Retinal pigment epithelial cell (primary cell): Measurements from ENCODE around the gene P3H3.
A peak's percentile ranks its signal among the peaks of the same experiment; 100 is the strongest.
"Not testable (repeated sequence)": the region's sequence is repeated elsewhere in the genome, so short reads cannot be mapped to it uniquely, and the experiment has no call there.

Source experiments
- DNase-seq: peaks from one replicate; pipeline ENCODE4 v3.0.0-alpha.2; 2010; ENCODE audit warnings: low read depth
- H3K4me3 ChIP-seq: 2 replicates; pipeline ENCODE4 v1.5.1; 2011; ENCODE audit warnings: mild to moderate bottlenecking, low read length, control low read depth, moderate library complexity
- CTCF ChIP-seq: conservative IDR thresholded peaks from 2 replicates; pipeline ENCODE4 v1.5.1; 2011; ENCODE audit warnings: low read depth, low read length, control low read depth, inconsistent platforms

The P3H3 gene

GRCh38 chr12:6867413-6868210 lies 39.4 kb downstream of the P3H3 start, which contains the start of gene TPI1:
TSS of gene TPI1 (plus strand) at chr12:6867531. CDS start at chr12:6867567, 36 bp downstream.
- peak within 1 kb of the TSS; percentile 94 for H3K4me3 ChIP-seq
- TF ChIP-seq CTCF: no peak
- no peak for DNase-seq

DNA sequence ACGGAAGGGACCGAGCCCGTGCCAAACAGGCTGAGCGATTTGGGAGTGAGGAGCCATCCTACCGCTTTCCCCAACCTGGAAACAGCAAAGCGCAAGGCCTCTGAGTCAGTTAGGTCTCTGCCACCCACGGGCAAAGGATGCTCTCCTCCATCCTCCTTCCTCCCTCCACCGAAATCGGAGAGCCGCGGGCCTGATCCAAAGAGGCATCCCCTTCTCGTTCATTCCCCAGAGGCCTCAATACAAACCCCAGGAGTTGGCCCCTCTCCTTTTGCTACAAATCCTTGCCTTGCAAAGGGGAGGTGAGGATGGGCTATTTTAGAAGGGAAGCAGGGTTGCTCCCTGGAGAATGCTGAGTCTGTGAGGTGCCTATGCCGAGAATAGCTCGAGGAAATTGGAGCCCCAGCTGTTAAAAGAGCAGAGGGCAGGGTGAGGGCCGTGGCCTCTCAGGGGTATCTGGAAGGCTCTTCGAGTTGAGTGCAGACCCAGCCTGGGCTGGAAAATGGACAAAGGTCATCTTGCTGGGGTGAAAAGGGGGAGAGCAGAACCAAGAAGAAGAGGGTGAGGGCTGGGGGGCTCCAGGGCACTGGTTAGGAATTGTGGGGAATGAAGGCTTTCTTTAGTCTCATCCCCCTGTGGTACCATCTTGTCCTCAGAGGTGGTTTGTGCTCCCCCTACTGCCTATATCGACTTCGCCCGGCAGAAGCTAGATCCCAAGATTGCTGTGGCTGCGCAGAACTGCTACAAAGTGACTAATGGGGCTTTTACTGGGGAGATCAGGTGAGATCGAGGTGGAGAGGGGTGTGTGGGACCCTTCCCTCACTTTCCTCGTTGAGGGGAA lies 40.2 kb downstream of the P3H3 start:
- TF ChIP-seq CTCF: peak; percentile 48
- H3K4me3 ChIP-seq: peak overlapping the region; percentile 94
- no peak for DNase-seq

DNA sequence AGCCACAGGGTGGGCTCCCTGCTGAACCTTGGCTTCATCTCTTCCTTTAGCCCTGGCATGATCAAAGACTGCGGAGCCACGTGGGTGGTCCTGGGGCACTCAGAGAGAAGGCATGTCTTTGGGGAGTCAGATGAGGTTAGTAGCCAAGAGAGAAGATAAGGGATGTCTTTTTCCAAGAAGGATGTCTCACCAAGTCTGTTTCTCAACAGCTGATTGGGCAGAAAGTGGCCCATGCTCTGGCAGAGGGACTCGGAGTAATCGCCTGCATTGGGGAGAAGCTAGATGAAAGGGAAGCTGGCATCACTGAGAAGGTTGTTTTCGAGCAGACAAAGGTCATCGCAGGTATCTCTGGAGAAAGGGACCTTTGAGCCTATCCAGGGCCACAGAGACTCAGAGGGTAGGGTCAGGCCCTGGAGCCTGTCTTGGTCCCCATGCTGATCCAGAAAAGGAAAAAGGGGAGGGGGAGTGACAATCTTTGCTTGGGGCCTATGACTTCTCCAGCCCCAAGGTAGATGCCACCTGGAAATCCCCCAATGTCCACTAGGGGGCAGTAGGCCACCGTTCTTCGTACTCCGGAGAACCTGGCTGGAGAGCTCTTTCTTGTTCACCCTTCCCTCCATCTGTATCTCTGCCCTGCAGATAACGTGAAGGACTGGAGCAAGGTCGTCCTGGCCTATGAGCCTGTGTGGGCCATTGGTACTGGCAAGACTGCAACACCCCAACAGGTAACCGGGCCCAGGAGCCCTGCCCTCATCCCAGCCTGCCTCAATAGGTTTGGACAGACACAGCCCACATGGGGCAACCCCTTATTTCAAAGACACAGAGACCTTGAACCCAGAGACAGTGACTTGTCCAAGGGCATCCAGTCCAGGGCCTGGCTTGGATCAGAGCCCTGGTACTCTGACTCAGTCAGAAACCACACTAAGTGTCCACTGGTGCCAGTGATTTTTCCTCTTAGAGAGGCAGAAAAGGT lies 41.1 kb downstream of the P3H3 start:
- DNase-seq: no peak
- H3K4me3 ChIP-seq: peak overlapping the region; percentile 94
- peak; percentile 93 for TF ChIP-seq CTCF

GRCh38 chr12:6870304-6870703 lies 42.1 kb downstream of the P3H3 start:
- not testable (repeated sequence) for DNase-seq, H3K4me3 ChIP-seq

- TF ChIP-seq CTCF: no peak
- H3K4me3 ChIP-seq: peak overlapping the region; percentile 78
- no peak for DNase-seq
These were observed 43.1 kb downstream of the P3H3 start for GRCh38 chr12:6871052-6871957.

- H3K4me3 ChIP-seq: peak overlapping the region; percentile 78
- peak; percentile 97 for TF ChIP-seq CTCF
- DNase-seq: no peak
These were observed 44.2 kb downstream of the P3H3 start for GRCh38 chr12:6872073-6873048.
